Activated CD4-positive, alpha-beta T cell treated with anti-CD3 and anti-CD28 coated beads, Interleukin-2, amount 10 ng/mL, durations not matched to agents 24 days and 14 days (primary cell): ENCODE data around the gene NKX2-2. TPM values are rescaled to one million over a fixed set of nuclear protein-coding genes. Genes with fewer than 3 reads are reported as not detected.
A peak's percentile ranks its signal among the peaks of the same experiment; 100 is the strongest.

ENCODE experiments used
- DNase-seq: peaks from one replicate; pipeline ENCODE4 v3.0.0; 2022
- H3K27ac Mint-ChIP-seq: one replicate; pipeline ENCODE4 v1.8.0; 2022; ENCODE audit warnings: mild to moderate bottlenecking, mixed read lengths
- H3K27me3 Mint-ChIP-seq: one replicate; pipeline ENCODE4 v1.8.0; 2022; ENCODE audit warnings: mixed read lengths
- H3K36me3 Mint-ChIP-seq: one replicate; pipeline ENCODE4 v1.8.0; 2022; ENCODE audit warnings: low read depth, mild to moderate bottlenecking, mixed read lengths
- H3K4me1 Mint-ChIP-seq: one replicate; pipeline ENCODE4 v1.8.0; 2021; ENCODE audit warnings: mixed read lengths
- H3K4me3 Mint-ChIP-seq: one replicate; pipeline ENCODE4 v1.8.0; 2022; ENCODE audit warnings: mild to moderate bottlenecking, moderate library complexity, mixed read lengths
- H3K9me3 Mint-ChIP-seq: one replicate; pipeline ENCODE4 v1.8.0; 2021; ENCODE audit warnings: mixed read lengths
- intact Hi-C: fragments of 100-400 bp; cut with micrococcal nuclease; formaldehyde crosslinking; loops from one replicate; pipeline ENCODE4 v1.15.1; 2023
- total RNA-seq: library from RNA; stranded (reverse); gene quantifications from 2 replicates; pipeline ENCODE4 v1.2.3, GENCODE V29; 2022

Gene NKX2-2
- total RNA-seq, 1 donor from 2014 or later: not detected

- Mint-ChIP-seq H3K4me3 (peak overlapping the region; percentile 77), H3K4me1 (peaks cover 26% of the 10 kb centered on the region), H3K36me3 (peaks cover 5% of the 10 kb centered on the region), H3K27me3 (peaks cover 70% of the 10 kb centered on the region), H3K9me3 (peaks cover 4% of the 10 kb centered on the region), H3K27ac (peak overlapping the region; percentile 52)
- intact Hi-C loops: loop anchor here (2.0 kb wide), 1 partner anchor 13 kb away; no protein-coding TSS in a partner anchor
- peak; percentile 66 for DNase-seq
Observed at GRCh38 chr20:21509597-21510371, 4.1 kb downstream of the NKX2-2 start.

- H3K4me1 Mint-ChIP-seq: peaks cover 26% of the 10 kb centered on the region
- peaks cover 5% of the 10 kb centered on the region for H3K36me3 Mint-ChIP-seq
- H3K9me3 Mint-ChIP-seq: peaks cover 4% of the 10 kb centered on the region
- peak overlapping the region; percentile 52 for H3K27ac Mint-ChIP-seq
- no peak for DNase-seq
- H3K27me3 Mint-ChIP-seq: peaks cover 68% of the 10 kb centered on the region
- intact Hi-C loops: loop anchor here (2.0 kb wide), 1 partner anchor 14 kb away; no protein-coding TSS in a partner anchor
- H3K4me3 Mint-ChIP-seq: peak overlapping the region; percentile 77
Observed at GRCh38 chr20:21509079-21509596, 4.7 kb downstream of the NKX2-2 start.

- intact Hi-C loops: loop anchor here (2.0 kb wide), 1 partner anchor 14 kb away; no protein-coding TSS in a partner anchor
- Mint-ChIP-seq H3K9me3 (peaks cover 4% of the 10 kb centered on the region), H3K27me3 (peaks cover 65% of the 10 kb centered on the region), H3K4me1 (peaks cover 28% of the 10 kb centered on the region), H3K27ac (peak overlapping the region; percentile 45), H3K36me3 (peaks cover 5% of the 10 kb centered on the region), H3K4me3 (peak overlapping the region; percentile 2)
- DNase-seq: no peak
Observed at GRCh38 chr20:21508230-21509078, 5.4 kb downstream of the NKX2-2 start.

- H3K27ac Mint-ChIP-seq: peak overlapping the region; percentile 59
- peaks cover 5% of the 10 kb centered on the region for H3K36me3 Mint-ChIP-seq
- peak overlapping the region; percentile 2 for H3K4me3 Mint-ChIP-seq
- no peak for DNase-seq
- intact Hi-C loops: loop anchor here (2.0 kb wide), 3 partner anchors 15 to 407 kb away; no protein-coding TSS in a partner anchor
- H3K4me1 Mint-ChIP-seq: peaks cover 26% of the 10 kb centered on the region
- H3K9me3 Mint-ChIP-seq: peaks cover 4% of the 10 kb centered on the region
- H3K27me3 Mint-ChIP-seq: peaks cover 61% of the 10 kb centered on the region
Observed at GRCh38 chr20:21507400-21508229, 6.2 kb downstream of the NKX2-2 start.

GRCh38 chr20:21505810-21506530, 7.9 kb downstream of the NKX2-2 start:
- peaks cover 50% of the 10 kb centered on the region for H3K27me3 Mint-ChIP-seq
- H3K9me3 Mint-ChIP-seq: peaks cover 4% of the 10 kb centered on the region
- H3K4me1 Mint-ChIP-seq: peaks cover 21% of the 10 kb centered on the region
- H3K36me3 Mint-ChIP-seq: peaks cover 5% of the 10 kb centered on the region
- H3K27ac Mint-ChIP-seq: peak overlapping the region; percentile 67
- intact Hi-C loops: loop anchor here (1.0 to 2.0 kb wide), 6 partner anchors 107 to 669 kb away; no protein-coding TSS in a partner anchor
- peak; percentile 91 for DNase-seq
- peak overlapping the region; percentile 73 for H3K4me3 Mint-ChIP-seq

- H3K27me3 Mint-ChIP-seq: peaks cover 47% of the 10 kb centered on the region
- H3K9me3 Mint-ChIP-seq: peaks cover 4% of the 10 kb centered on the region
- peak overlapping the region; percentile 63 for H3K4me3 Mint-ChIP-seq
- peak; percentile 93 for DNase-seq
- H3K27ac Mint-ChIP-seq: peak overlapping the region; percentile 51
- peaks cover 5% of the 10 kb centered on the region for H3K36me3 Mint-ChIP-seq
- intact Hi-C loops: loop anchor here (1.0 to 2.0 kb wide), 3 partner anchors 269 to 668 kb away; no protein-coding TSS in a partner anchor
- H3K4me1 Mint-ChIP-seq: peaks cover 18% of the 10 kb centered on the region
Observed at GRCh38 chr20:21505161-21505809, 8.6 kb downstream of the NKX2-2 start.

- Mint-ChIP-seq H3K4me1 (peaks cover 11% of the 10 kb centered on the region), H3K9me3 (no peaks in the 10 kb centered on the region), H3K36me3 (peaks cover 3% of the 10 kb centered on the region), H3K27me3 (peaks cover 41% of the 10 kb centered on the region), H3K27ac (no peak overlapping the region), H3K4me3 (no peak overlapping the region)
- intact Hi-C loops: loop anchor here (2.0 kb wide), 1 partner anchor 456 kb away; no protein-coding TSS in a partner anchor
- DNase-seq: no peak
Observed at GRCh38 chr20:21504323-21504722, 9.5 kb downstream of the NKX2-2 start.

GRCh38 chr20:21503345-21503744, 10.5 kb downstream of the NKX2-2 start:
- peaks cover 36% of the 10 kb centered on the region for H3K27me3 Mint-ChIP-seq
- H3K4me3 Mint-ChIP-seq: no peak overlapping the region
- DNase-seq: no peak
- H3K9me3 Mint-ChIP-seq: no peaks in the 10 kb centered on the region
- intact Hi-C loops: no loop called here
- H3K36me3 Mint-ChIP-seq: peaks cover 3% of the 10 kb centered on the region
- peaks cover 11% of the 10 kb centered on the region for H3K4me1 Mint-ChIP-seq
- H3K27ac Mint-ChIP-seq: no peak overlapping the region

- no peak for DNase-seq
- Mint-ChIP-seq H3K4me3 (no peak overlapping the region), H3K27ac (no peak overlapping the region), H3K27me3 (peaks cover 16% of the 10 kb centered on the region), H3K9me3 (no peaks in the 10 kb centered on the region), H3K4me1 (peaks cover 7% of the 10 kb centered on the region), H3K36me3 (no peaks in the 10 kb centered on the region)
- intact Hi-C loops: no loop called here
Observed at GRCh38 chr20:21501184-21501583, 12.7 kb downstream of the NKX2-2 start.

- Mint-ChIP-seq H3K27me3 (peaks cover 17% of the 10 kb centered on the region), H3K9me3 (no peaks in the 10 kb centered on the region), H3K4me1 (peaks cover 7% of the 10 kb centered on the region), H3K36me3 (no peaks in the 10 kb centered on the region), H3K27ac (no peak overlapping the region), H3K4me3 (no peak overlapping the region)
- DNase-seq: no peak
- intact Hi-C loops: no loop called here
Observed at GRCh38 chr20:21500599-21500998, 13.3 kb downstream of the NKX2-2 start.

- peaks cover 1% of the 10 kb centered on the region for H3K4me1 Mint-ChIP-seq
- H3K27me3 Mint-ChIP-seq: peaks cover 13% of the 10 kb centered on the region
- no peak overlapping the region for H3K27ac Mint-ChIP-seq
- H3K36me3 Mint-ChIP-seq: no peaks in the 10 kb centered on the region
- no peaks in the 10 kb centered on the region for H3K9me3 Mint-ChIP-seq
- intact Hi-C loops: no loop called here
- no peak overlapping the region for H3K4me3 Mint-ChIP-seq
- DNase-seq: no peak
Observed at GRCh38 chr20:21499641-21500040, 14.2 kb downstream of the NKX2-2 start.

GRCh38 chr20:21498635-21499034, 15.2 kb downstream of the NKX2-2 start:
- peaks cover 1% of the 10 kb centered on the region for H3K4me1 Mint-ChIP-seq
- H3K9me3 Mint-ChIP-seq: no peaks in the 10 kb centered on the region
- H3K4me3 Mint-ChIP-seq: no peak overlapping the region
- H3K36me3 Mint-ChIP-seq: no peaks in the 10 kb centered on the region
- H3K27me3 Mint-ChIP-seq: peaks cover 19% of the 10 kb centered on the region
- DNase-seq: no peak
- no peak overlapping the region for H3K27ac Mint-ChIP-seq
- intact Hi-C loops: no loop called here
